ENCODE results near the gene IGSF8. TPM values are rescaled to one million over a fixed set of nuclear protein-coding genes. Genes with fewer than 3 reads are reported as not detected.

IGSF8 gene
- 20.4 TPM for total RNA-seq
- long read RNA-seq, transcript IGSF8-201 (7 exons, 2,343 nt), result major isoform, 25 of 41 reads
- long read RNA-seq, partial matches to known transcripts, result 10 of 41 reads
- long read RNA-seq, other reads (novel, unspliced or antisense), result 4 of 41 reads

DNA sequence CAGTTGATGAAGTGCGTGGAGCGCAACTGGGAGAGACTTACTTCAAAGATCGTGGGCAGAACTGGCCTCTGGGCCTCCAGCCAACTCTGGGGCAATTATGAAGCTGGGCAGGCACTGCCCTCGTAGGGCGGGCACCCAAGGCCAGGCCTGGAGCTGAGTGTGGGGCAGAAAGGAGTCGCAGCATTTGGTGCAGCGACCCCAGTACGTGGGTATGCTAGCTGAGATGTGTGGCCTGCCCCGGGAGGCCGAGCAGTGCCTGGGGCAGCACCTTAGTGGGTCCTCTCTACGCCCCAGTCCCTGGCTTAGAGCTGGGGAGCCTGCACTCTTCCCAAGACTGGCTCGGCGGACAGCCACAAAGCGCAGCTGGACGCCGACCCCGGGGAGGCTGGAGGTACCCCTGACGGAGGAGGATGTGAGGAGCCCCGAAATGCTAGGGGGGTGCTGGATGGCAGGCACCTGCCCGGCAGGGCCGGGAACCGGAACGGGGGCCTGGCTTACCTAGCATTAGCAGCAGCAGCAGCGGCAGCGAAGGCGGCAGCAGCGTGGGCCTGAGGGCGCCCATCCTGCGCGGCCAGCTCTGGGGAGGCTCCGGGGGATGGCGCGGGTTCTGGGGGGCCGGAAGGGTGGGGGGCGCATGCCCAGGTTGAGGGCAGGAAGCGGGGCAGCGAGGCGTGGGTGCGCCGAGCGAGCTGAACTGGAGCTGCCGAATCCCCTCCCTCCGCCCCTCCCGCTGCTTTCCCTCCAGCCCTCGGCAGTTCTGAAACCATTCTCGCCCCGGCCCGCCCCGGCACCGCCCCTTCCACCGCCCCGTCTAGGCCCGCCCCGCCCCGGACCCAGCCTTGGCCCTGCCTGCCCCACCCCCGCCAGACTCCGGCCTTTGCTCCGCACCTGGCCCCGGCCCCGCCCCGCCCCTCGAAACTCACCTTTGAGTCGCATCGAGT lies at the start of gene IGSF8:
TSS of gene IGSF8 (minus strand) at position 709 of the 941 bp plus-strand sequence. CDS start at position 562, 147 bp downstream.
- peak; percentile 97 for DNase-seq (ENCODE audit: low spot score)

DNA sequence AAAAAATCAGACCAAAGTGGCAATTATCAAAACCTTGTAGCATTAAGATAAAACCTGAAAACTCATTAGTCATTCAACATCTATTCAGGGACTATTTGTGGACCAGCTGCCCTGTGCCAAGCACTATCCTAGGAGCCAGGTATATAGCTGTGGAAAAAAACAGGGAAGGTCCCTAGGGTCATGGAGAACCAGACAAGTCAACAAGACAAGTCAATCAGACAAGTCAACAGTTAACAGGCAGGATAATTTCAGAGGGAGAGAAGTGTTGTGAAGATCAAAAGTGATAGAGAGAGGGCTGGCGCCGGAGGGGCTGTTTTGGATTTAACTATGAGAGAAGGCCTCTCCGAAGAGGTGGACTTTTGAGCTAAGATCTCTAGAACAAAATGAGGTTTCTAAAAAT lies 49.7 kb upstream of the IGSF8 start:
- DNase-seq (ENCODE audit: low spot score), result no peak

DNA sequence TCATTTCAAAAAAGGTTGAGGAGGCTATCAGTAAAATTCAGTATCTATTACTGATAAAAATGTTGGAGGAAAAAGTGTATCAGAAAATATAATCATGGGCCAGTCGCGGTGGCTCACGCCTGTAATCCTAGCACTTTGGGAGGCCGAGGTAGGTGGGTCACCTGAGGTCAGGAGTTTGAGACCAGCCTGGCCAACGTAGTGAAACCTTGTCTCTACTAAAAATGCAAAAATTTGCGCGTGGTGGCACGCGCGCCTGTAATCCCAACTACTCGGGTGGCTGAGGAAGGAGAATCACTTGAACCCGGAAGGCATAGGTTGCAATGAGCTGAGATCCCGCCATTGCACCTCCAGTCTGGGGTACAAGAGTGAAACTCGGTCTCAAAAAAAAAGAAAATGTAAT lies 47.7 kb upstream of the IGSF8 start:
- peak; percentile 74 for DNase-seq (ENCODE audit: low spot score)

DNA sequence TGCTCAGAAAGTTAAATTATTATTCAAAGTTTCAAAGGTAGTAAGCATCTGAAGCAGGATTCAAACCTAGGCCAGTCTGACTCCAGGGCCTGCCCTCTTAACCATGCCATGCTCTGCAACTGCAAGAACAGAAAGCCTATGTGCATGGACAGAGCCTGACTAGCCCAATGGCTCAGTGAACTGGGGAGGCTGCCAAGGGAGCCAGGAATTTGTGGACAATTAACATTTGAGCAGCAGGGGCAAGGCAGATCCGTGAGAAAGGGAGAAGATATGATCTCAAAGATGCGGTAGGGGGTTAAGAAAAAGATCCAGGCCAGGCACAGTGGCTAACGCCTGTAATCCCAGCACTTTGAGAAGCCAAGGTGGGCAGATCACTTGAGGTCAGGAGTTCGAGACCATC lies 46.5 kb upstream of the IGSF8 start:
- DNase-seq (ENCODE audit: low spot score), result peak; percentile 37

DNA sequence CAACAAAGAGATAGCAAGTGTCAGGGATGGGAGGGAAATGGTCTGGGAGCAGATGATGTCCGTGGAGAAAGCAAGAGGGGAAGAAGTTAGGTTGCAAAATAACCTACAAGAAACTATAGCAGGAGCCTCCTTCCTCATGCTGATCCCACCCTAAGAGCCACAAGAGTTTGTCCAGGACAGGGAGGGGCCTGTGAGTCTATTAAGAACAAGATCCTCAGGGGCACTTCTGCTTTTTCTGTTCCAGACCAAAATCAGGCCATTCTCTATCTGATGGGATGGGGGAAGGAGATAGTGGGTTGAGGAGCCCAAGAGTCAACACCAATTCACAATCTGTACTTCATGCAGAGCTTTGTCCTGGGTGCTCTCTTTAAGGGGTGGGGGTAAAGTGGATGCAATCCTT lies 45.3 kb upstream of the IGSF8 start:
- DNase-seq (ENCODE audit: low spot score), result no peak

- peak; percentile 74 for DNase-seq (ENCODE audit: low spot score)
These were observed 41.4 kb upstream of the IGSF8 start for GRCh38 chr1:160139840-160140239.

- DNase-seq (ENCODE audit: low spot score), result peak; percentile 43
These were observed 38.9 kb upstream of the IGSF8 start for GRCh38 chr1:160137216-160137862.

DNA sequence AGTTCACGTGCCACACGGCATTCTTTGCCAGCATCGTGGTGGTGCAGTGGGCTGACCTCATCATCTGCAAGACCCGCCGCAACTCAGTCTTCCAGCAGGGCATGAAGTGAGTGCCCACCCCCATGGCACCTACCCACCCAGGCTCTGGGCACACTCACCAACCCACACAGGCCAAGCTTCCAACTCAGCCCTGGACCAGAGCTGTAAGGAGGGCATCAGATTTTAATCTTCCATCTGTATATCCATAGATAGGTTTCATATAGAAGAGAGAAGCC lies 38.4 kb upstream of the IGSF8 start:
- DNase-seq (ENCODE audit: low spot score), result no peak

DNA sequence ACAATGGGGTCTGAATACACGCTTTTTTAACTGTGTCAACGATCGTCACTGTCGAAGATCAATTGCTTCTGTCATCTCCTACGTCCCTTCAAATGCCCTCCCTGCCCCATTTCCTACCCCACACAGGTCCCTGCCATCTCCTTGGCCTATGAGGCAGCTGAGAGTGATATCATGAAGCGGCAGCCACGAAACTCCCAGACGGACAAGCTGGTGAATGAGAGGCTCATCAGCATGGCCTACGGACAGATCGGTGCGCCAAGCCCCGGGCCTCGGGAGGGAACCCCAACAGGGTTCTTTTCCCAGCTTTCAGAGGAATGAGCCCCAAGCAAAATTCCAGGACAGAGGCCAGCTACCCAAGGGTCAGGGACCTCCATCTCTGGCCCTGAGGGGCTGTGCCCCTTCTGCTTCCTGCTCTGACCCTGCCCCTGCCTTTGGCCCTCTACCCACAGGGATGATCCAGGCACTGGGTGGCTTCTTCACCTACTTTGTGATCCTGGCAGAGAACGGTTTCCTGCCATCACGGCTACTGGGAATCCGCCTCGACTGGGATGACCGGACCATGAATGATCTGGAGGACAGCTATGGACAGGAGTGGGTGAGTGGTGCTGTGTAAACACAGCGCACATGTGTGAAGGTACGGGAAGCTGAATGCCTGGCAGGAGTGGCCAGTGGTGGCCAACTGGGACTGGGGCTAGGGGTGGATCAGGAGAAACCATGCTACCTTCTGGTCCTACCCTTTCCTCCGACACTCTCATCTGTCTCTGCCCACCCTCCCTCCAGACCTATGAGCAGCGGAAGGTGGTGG lies 37.9 kb upstream of the IGSF8 start:
- DNase-seq (ENCODE audit: low spot score), result peak; percentile 68

DNA sequence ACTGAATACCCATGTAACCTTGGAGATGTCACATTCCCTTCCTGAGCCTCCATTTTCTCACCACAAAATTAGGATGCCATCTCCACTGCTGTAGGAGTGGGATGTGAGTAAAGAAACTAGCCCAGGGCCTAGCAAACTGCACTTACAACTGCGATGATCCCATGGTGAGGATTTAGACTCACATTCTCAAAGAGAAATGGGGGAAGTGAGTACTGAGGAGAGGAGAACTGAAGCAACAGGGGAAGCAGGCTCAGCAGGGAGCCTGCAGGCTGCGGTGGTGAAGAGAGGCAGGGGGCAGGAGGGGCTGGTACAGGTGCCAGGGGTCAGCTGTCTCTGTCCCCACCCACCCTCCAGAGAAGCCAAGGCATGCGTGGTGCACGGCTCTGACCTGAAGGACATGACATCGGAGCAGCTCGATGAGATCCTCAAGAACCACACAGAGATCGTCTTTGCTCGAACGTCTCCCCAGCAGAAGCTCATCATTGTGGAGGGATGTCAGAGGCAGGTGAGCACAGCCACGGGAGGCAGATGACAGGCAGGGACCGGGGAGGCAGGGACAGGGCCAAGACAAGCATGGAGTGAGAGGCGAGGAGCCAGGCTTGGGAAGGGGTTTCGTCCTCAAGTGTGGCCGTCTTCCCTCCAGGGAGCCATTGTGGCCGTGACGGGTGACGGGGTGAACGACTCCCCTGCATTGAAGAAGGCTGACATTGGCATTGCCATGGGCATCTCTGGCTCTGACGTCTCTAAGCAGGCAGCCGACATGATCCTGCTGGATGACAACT lies 36.6 kb upstream of the IGSF8 start:
- peak; percentile 72 for DNase-seq (ENCODE audit: low spot score)

DNA sequence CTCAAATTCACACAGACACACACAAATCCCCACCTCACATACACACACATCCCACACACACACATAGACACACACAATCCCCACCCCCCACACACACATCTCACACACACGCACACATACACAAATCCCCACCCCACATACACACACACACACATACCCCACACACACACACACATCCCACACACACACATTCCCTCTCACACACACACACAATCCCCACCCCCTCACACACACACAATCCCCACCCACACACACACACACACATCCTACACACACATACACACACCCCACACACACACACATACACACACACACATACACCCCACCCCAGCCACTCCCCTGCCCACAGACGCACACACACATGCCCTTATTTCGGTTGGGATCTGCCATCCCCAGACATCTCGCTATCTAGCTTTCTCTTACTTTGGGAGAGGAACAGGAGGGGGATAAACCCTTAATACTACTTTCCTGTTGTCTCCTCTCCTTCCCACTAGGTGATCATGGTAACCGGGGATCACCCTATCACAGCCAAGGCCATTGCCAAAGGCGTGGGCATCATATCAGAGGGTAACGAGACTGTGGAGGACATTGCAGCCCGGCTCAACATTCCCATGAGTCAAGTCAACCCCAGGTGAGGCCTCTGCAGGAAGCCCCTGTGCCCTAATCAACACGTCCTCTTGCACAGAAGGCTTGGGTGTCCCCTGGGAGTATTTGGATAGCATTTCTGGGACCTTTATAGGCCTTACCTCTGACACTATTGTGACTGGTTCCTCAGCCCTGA lies 35.8 kb upstream of the IGSF8 start:
- DNase-seq (ENCODE audit: low spot score), result peak; percentile 39

GRCh38 chr1:160131803-160132565 lies 33.6 kb upstream of the IGSF8 start:
- DNase-seq (ENCODE audit: low spot score), result no peak

- no peak for DNase-seq (ENCODE audit: low spot score)
These were observed 32.5 kb upstream of the IGSF8 start for GRCh38 chr1:160130939-160131338.

- DNase-seq (ENCODE audit: low spot score), result no peak
These were observed 32.1 kb upstream of the IGSF8 start for GRCh38 chr1:160130486-160130885.

DNA sequence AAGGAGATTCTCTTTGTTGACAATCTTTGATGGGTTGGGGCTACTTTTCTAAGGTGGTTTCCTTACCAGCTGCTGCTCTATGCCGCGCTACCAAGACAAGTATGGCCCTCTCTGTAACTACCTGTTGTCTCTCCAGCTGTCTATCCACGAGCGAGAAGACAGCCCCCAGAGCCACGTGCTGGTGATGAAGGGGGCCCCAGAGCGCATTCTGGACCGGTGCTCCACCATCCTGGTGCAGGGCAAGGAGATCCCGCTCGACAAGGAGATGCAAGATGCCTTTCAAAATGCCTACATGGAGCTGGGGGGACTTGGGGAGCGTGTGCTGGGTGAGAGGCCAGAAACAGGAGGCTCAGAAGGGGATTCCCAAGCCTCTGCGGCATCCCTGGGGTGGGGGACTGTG lies 31.5 kb upstream of the IGSF8 start:
- DNase-seq (ENCODE audit: low spot score), result no peak

- no peak for DNase-seq (ENCODE audit: low spot score)
These were observed 31.1 kb upstream of the IGSF8 start for GRCh38 chr1:160129558-160129957.

- DNase-seq (ENCODE audit: low spot score), result no peak
These were observed 30.6 kb upstream of the IGSF8 start for GRCh38 chr1:160129046-160129445.

GRCh38 chr1:160128636-160129035 lies 30.2 kb upstream of the IGSF8 start:
- no peak for DNase-seq (ENCODE audit: low spot score)

DNA sequence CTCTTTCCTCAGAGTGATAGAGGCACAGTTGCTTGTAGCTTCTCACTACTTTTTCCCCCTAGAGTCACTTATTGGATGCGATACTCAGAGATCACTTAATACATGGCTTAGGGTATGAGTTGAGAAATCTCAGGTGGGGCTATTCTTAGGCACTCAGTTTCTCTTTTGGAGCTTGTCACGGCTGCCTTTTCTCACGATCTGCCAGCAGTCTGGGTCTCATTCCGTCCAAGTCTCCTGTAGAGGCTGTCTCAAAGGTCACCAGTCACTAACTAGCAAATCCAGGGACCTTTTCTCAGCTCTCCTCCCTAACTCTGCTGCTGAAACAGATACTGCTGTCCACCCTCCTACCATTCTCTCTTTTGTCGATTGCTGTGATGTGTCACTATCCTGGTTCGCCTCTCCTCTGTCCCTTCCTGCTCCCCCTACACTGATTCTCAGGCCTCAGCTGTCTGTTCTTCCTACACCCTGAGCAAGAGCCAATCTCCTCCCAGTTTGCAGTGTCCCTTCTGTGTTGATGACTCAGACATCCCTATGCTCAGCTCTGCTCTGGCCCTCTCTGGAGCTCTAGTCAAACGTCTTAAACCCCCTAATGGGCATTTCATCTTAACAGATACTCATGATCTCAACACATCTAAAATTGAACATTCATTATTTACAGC lies 29.6 kb upstream of the IGSF8 start:
- no peak for DNase-seq (ENCODE audit: low spot score)
